Measurements from ENCODE around the gene GPBP1. TPM values are rescaled to one million over a fixed set of nuclear protein-coding genes. Genes with fewer than 3 reads are reported as not detected.
A peak's percentile ranks its signal among the peaks of the same experiment; 100 is the strongest.

The GPBP1 gene
- total RNA-seq, 2 experiments from 2014 or later, result 77.0 to 99.2 TPM

- BruUV-seq (replicated peaks), result no TSS peak
- H3K4me1 ChIP-seq (ENCODE audit: insufficient read depth, low read length, poor library complexity, severe bottlenecking), result no peaks in the 10 kb centered on the region
- no peak overlapping the region for H3K27ac ChIP-seq (ENCODE audit: low read depth, low read length, poor library complexity, severe bottlenecking)
- TF ChIP-seq EZH2phosphoT487 (IDR thresholded peaks at IDR 0.05; ENCODE audit: borderline replicate concordance, low read depth, low read length) (no peak), CTCF (conservative IDR thresholded peaks at IDR 0.05; ENCODE audit: low read length) (no peak)
- no peak overlapping the region for H3K4me3 ChIP-seq (ENCODE audit: low read depth, low read length, poor library complexity, severe bottlenecking)
- ChIA-PET CTCF (ENCODE audit: unreplicated experiment) (no interaction called here), POLR2A (interaction anchor here (0.6 to 1.4 kb wide), 6 partner anchors 10 to 222 kb away, joined by 3 to 6 read pairs (median 4); no protein-coding TSS in a partner anchor)
- H4K20me1 ChIP-seq (ENCODE audit: insufficient read depth, low read length), result peaks cover 21% of the 10 kb centered on the region; the same call in 1 of the 2 replicates
- H3K9me3 ChIP-seq (ENCODE audit: low read length), result no peaks in the 10 kb centered on the region
- no peak overlapping the region for H3K4me2 ChIP-seq (ENCODE audit: low read length)
- peaks cover 82% of the 10 kb centered on the region for H3K36me3 ChIP-seq (ENCODE audit: insufficient read depth, low read length)
- no peak for DNase-seq (ENCODE audit: low spot score)
- intact Hi-C loops (cut with micrococcal nuclease; ENCODE audit: unreplicated experiment), result no loop called here
- no peak overlapping the region for H2AFZ ChIP-seq (ENCODE audit: low read length)
- H3K9me2 ChIP-seq (ENCODE audit: insufficient read depth, low read length), result no peaks in the 10 kb centered on the region
- H3K79me2 ChIP-seq (ENCODE audit: insufficient read depth, low read depth, low read length), result peaks cover 99% of the 10 kb centered on the region
Observed at GRCh38 chr5:57219386-57219785, 45.5 kb downstream of the GPBP1 start.

- intact Hi-C loops (cut with micrococcal nuclease; ENCODE audit: unreplicated experiment), result loop anchor here (1.0 to 5.0 kb wide), 5 partner anchors 48 to 951 kb away; partner anchors contain the start of gene MIER3
- H3K9me3 ChIP-seq (ENCODE audit: low read length), result no peaks in the 10 kb centered on the region
- no peaks in the 10 kb centered on the region for H3K4me1 ChIP-seq (ENCODE audit: insufficient read depth, low read length, poor library complexity, severe bottlenecking)
- TF ChIP-seq CTCF (conservative IDR thresholded peaks at IDR 0.05; ENCODE audit: low read length) (peak; percentile 98), EZH2phosphoT487 (IDR thresholded peaks at IDR 0.05; ENCODE audit: borderline replicate concordance, low read depth, low read length) (no peak)
- H3K27ac ChIP-seq (ENCODE audit: low read depth, low read length, poor library complexity, severe bottlenecking), result no peak overlapping the region
- no peaks in the 10 kb centered on the region for H3K9me2 ChIP-seq (ENCODE audit: insufficient read depth, low read length)
- no TSS peak for BruUV-seq (replicated peaks)
- H3K36me3 ChIP-seq (ENCODE audit: insufficient read depth, low read length), result peaks cover 81% of the 10 kb centered on the region
- peaks cover 17% of the 10 kb centered on the region; the same call in 1 of the 2 replicates for H4K20me1 ChIP-seq (ENCODE audit: insufficient read depth, low read length)
- ChIA-PET CTCF (ENCODE audit: unreplicated experiment) (no interaction called here), POLR2A (interaction anchor here (1.1 kb wide), 1 partner anchor 37 kb away, joined by 3 read pairs; no protein-coding TSS in a partner anchor)
- H3K4me2 ChIP-seq (ENCODE audit: low read length), result no peak overlapping the region
- H3K4me3 ChIP-seq (ENCODE audit: low read depth, low read length, poor library complexity, severe bottlenecking), result no peak overlapping the region
- H3K79me2 ChIP-seq (ENCODE audit: insufficient read depth, low read depth, low read length), result peaks cover 98% of the 10 kb centered on the region
- peak; percentile 68 for DNase-seq (ENCODE audit: low spot score)
- H2AFZ ChIP-seq (ENCODE audit: low read length), result no peak overlapping the region
Observed at GRCh38 chr5:57221049-57221568, 47.2 kb downstream of the GPBP1 start.

DNA sequence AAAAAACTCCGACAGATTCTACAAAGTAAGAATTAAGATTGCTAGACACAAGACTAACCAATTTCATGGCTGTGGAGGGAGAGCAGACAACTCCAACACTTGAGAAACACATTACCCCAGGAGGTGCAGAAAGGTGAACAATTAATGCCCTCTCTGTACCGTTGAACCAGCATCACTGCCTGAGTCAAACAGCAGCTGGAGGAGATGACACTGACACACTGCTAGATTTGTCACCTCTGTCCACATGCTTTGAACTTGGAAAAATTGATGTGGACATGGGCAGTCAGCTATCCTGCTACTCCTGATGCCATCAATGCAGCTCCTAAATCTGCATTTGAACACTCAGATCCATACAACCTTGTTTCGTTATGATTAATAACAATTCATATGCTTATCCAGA is 51.7 kb downstream of the GPBP1 start:
- Histone ChIP-seq H3K4me3 (ENCODE audit: low read depth, low read length, poor library complexity, severe bottlenecking) (no peak overlapping the region), H3K9me3 (ENCODE audit: low read length) (no peaks in the 10 kb centered on the region), H3K9me2 (ENCODE audit: insufficient read depth, low read length) (no peaks in the 10 kb centered on the region), H3K36me3 (ENCODE audit: insufficient read depth, low read length) (peaks cover 84% of the 10 kb centered on the region), H3K79me2 (ENCODE audit: insufficient read depth, low read depth, low read length) (peaks cover 97% of the 10 kb centered on the region), H3K4me2 (ENCODE audit: low read length) (no peak overlapping the region), H3K4me1 (ENCODE audit: insufficient read depth, low read length, poor library complexity, severe bottlenecking) (no peaks in the 10 kb centered on the region), H4K20me1 (ENCODE audit: insufficient read depth, low read length) (peaks cover 17% of the 10 kb centered on the region; the same call in 1 of the 2 replicates), H2AFZ (ENCODE audit: low read length) (no peak overlapping the region), H3K27ac (ENCODE audit: low read depth, low read length, poor library complexity, severe bottlenecking) (no peak overlapping the region)
- ChIA-PET POLR2A (interaction anchor here (0.6 to 1.3 kb wide), 2 partner anchors 9 to 79 kb away, joined by 3 read pairs; no protein-coding TSS in a partner anchor), CTCF (ENCODE audit: unreplicated experiment) (no interaction called here)
- TF ChIP-seq CTCF (conservative IDR thresholded peaks at IDR 0.05; ENCODE audit: low read length) (no peak), EZH2phosphoT487 (IDR thresholded peaks at IDR 0.05; ENCODE audit: borderline replicate concordance, low read depth, low read length) (no peak)
- no peak for DNase-seq (ENCODE audit: low spot score)
- BruUV-seq (replicated peaks), result no TSS peak
- intact Hi-C loops (cut with micrococcal nuclease; ENCODE audit: unreplicated experiment), result no loop called here
